HG03521 (cell line): ENCODE results near the gene HOXA6.

Experiments used
- ATAC-seq: cut with Tn5 transposase; IDR thresholded peaks from one replicate; pipeline ENCODE4 v1.9.1; 2021; ENCODE audit warnings: mild to moderate bottlenecking, moderate library complexity; ENCODE audit not compliant: unreplicated experiment

The HOXA6 gene

DNA sequence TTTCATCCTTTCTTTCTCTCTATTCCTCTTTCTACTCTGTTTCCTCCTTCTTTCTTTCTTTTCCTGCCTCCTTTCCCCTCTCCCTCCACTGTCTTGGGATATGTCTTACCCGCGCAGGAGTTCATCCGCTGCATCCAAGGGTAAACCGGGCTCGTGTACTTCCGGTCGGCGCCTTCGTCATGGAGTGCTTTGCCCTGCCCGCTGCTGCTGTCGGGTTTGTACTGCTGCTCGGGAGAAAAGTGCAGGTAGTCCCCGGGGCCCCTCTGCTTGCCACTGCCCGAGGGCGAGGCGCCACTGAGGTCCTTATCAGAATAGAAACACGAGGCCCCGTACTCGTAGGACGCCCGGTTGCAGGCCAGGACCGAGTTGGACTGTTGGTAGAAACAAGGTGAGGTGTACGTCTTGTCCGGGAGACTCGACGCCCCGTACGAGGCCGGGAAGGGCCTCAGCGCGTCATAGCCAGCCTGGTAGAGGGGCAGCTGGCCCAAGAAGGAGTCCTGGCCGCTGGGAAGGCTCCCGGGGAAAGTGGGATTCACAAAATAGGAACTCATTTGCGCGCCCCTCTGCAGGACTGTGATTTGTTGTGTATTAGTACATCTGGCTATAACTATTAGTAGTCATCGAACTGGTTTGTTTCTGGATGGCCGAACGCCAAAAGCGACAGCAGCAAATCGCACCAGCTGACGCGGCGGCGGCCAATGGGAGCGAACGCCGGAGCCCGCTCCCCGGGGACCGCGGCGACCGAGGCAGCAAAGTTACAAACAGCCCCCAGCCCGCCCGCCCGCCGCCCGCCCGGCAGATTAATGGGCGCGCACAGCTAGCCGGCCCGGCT lies at the start of gene HOXA6:
TSS of gene HOXA6 (minus strand) at position 576 of the 832 bp plus-strand sequence. CDS start at position 551, 25 bp downstream.
- ATAC-seq = no peak

DNA sequence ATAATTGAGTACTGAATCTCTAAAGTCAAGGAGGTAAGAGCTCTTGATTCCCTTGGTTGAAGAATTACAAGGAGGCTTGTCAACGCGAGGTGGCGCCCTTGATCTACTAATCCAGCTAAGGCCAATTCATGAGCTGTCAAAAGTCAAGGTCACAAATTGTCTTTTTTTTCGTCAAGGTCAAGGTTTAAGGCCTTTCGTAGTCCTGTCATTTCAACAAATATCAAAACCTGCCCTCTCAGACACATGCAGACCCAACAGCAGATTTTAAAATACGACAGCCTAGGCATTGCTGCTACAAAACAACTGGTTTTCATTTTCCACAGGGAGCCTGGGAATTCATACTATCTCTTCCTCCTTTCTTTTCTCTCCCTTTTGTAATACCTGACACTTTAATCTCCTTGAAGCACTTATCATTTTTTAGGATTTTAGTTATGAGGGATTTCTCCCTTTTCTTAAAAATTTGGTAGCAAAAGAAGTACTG lies 48.8 kb upstream of the HOXA6 start:
- no peak for ATAC-seq

DNA sequence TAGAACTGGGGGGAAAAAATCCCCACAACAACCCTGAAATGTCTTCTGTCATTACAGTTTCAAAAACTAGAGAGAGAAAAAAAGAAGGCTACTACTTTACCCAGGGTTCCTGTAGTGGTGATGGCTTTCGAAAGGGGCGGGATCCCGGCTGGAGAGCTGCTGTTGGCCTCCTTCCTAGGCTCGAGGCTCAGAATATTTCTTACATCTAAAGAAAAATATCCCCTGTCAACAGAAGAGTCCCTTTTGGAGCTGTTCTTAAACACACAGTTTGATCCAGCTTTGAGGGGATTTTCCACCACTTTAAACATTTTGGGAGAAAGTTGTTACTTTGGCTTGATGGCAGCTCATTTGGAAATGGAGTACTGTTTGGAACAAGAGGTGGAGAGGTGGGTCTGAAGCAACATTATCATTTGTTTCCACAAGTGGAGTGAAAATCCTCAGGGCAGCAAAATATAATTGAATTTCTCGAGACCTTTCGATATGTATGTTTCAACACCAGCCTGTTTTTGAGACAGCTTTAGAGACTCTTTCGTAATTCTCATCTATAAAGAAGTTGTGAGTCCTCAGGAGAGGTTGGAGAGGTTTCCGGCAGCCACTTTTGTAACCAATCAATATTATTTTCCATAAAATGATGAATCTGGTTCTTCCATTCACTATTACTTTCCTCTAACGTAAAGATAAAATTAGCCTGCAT lies 47.3 kb upstream of the HOXA6 start:
- ATAC-seq = no peak

DNA sequence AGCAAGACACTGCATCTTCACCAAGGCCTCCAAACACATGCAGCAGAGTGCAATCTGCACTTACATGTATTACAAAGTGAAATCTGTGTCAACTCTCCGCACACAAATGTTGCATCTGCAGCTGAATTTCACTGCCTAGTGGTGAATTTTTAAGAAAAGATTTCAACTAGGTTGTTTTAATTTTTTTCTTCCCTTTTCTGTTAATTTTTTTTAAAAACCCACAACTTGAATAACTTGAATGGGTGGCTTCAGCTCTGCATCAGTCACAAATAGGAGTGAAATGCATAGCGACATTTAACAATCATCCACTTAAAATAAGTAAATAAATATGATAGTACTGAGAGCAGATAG lies 46.4 kb upstream of the HOXA6 start:
- ATAC-seq = no peak

DNA sequence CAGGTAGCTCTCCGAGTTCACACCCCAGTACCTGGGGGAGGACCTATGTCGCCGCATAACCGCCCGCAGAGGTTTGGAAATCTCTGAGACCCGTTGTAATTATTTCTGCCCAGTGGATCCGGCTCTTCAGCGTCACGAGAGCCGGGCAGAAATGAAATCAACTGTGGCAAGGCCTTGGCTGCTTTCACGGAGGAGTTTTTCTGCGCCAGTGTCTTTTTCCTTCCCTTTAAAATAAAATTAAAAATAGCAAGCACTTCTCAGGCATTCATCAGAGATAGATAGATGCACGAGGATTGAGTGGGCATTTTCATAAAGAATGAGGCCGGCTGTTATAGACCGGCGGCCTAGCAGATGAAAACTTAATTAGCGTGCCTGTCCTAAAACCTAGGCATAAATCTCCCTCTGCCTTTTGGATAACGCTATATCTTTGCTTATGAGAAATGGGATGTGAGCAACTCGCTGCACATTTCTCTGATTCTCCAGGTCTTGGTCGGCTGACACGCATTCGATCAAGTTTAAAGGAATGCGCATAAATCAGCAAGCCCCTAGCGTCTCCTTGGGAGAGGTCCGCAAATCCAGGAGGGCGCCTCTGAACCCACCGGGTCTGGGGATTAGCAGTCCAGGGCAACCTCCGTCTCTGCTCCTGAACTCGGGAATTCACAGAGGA lies 45.9 kb upstream of the HOXA6 start:
- ATAC-seq = no peak

DNA sequence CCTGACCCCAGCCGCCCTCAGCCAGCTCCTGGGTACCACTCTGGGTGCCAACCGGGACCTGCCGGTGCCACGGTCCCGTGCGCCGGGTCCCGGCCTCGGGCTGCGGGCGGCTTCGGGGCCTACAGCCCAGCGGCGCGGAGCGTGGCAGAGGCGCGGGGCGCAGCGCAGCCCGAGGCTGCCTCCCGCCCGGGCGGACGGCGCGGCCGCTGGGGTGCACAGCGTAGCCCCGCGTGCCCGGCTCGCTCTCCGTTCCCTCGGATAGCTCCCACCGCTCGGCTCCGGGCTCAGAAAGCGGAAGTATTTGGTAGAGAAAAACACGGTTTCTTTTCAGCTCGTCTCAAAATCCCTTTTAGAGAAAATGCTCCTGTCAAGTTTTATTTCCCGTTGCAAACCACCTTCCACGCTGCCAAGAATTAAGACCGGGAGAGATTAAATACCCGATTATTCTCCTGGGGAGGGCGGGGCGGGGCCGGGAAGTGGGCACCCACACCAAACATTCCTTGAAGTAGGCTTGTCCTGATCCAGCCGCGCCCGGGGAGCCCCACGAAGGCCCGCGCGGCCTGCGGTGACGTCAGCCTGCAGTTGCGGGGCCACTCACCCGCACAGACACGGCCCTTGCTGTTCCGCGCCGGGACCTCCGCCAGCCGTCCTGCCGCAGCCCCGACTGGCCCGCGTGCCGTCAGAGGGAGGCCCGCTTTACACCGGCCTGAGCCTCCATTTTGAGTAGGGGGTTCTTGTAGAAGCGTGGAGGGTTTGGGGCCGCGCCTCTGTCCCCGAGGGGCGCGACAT lies 45.2 kb upstream of the HOXA6 start:
- ATAC-seq = no peak

DNA sequence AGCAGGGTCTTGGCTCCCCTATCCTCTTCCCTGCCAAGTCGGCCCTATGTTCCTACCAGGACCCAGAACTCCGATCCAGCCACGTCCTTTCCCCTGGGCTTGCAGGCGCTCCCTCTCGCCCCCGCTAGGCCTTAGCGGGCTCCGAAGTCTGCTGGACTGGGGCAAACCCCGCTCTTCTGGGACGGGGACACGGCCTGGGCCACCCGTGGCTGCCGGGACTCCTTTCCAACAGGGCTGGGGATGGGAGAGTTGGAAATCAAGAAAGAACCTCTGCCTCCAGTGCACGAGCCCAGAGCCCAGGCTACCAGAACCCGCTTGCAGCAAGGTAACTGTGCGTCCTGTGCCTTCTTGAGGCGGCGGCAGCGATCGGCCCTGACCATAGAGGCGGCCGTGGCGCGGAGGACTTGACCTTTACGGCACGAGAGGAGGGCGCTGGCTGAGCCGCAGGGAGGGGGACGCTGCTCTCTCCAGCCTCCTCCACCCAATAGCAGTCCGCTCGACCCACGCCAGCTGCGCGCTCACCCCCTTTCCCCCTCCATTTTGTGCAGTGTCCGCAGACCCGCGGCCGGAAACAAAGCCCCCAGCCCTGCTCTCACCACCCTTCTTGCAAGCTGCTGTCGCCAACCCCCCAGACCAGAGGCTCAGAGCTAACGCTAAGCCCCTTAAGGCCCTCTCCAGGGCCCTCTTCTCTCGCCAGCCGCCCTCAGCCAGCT lies 44.4 kb upstream of the HOXA6 start:
- ATAC-seq = no peak

DNA sequence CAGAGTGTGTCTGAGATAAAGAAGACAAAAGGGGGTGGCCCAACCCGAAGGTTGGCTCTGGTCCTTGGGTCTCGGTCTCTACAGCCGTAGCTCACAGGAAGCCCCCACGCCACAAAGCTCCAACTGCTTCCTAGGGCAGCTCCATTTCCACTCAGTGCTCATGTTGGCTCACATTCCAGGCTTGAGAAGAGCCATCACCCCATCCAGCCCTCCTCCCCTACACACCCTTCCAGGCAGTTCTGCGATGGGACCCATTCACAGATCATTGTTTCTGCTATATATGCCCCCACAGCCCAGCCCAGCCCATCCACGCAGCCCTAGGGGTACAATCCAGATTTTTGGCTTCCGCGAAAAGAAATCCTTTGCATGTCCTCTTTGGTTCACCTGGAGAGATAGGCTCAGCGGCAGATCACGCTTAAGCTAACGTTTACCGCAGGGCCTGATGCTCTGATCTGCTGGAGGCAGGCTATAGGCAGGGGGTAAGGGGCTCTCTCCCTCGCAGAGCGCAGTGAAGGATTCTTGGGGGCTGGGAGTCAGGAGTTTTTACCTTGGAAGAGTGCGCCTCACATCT lies 43.7 kb upstream of the HOXA6 start:
- no peak for ATAC-seq

DNA sequence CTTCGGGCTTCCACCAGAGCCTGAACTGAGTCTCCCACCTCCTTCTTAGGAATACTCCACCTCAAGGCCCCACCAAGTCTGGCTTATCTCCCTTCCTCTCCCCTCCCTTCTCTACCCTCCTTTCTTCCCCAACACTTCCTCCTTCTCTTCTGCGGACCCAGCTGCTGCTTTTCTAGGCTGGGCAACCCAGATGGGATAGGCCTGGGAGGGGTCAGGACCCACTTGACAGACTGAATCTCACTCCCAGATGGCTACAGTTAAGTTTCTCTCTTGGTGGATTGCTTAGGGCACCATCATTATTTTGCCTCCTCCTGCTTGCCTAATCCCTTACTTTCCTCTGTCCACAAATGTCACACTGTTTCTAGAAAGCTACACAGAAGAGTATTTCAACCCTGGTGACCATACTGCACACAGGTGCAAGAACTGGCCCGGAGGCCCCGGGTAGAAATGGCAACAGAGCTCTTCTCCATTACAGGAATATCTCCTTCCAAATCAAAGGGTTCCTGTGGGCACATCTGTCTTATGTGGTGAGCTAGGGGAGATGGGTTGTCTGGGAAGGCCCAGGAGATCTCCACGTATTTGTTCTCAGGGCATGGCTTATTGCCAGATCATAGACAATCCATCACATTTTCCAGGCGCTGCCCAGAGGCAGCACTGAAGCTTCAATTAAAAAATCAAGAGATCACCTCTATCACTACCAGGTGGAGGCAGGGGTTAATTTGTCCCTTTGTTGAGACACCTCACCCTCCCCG lies 42.6 kb upstream of the HOXA6 start:
- no peak for ATAC-seq

DNA sequence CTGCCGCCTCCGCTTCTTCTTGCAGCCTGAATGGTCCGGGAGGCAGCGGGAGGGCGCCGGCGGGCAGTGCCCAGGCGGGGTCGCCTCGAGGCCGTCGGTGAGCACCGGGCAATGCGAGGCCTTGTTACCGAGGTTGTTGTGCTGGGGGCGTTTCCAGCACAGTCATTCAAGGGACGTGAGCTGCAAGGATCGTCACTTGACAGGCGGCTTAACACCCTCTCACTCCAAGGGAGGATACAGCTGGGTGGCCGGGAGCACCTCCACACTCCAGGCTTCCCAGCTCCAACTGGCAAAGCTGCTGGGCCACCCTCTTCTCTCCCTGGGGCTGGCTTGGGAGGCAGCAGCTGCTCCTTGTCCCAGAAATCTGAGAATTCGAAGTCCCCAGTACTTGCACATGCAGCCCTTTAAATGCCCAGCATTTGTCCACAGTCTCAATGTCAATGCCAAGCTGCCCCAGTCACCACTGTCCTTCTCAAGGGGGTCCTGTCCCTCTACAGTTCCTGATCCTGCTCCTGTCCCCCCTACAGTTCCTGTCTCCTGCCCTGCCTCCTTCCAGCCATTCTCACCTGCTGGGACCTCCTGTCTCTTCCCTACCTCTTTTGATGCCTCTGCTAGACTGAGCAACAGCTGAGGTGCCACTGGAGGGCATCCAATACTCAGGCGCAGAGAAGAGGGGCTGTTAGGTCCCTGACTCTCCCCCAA lies 41.9 kb upstream of the HOXA6 start:
- no peak for ATAC-seq

DNA sequence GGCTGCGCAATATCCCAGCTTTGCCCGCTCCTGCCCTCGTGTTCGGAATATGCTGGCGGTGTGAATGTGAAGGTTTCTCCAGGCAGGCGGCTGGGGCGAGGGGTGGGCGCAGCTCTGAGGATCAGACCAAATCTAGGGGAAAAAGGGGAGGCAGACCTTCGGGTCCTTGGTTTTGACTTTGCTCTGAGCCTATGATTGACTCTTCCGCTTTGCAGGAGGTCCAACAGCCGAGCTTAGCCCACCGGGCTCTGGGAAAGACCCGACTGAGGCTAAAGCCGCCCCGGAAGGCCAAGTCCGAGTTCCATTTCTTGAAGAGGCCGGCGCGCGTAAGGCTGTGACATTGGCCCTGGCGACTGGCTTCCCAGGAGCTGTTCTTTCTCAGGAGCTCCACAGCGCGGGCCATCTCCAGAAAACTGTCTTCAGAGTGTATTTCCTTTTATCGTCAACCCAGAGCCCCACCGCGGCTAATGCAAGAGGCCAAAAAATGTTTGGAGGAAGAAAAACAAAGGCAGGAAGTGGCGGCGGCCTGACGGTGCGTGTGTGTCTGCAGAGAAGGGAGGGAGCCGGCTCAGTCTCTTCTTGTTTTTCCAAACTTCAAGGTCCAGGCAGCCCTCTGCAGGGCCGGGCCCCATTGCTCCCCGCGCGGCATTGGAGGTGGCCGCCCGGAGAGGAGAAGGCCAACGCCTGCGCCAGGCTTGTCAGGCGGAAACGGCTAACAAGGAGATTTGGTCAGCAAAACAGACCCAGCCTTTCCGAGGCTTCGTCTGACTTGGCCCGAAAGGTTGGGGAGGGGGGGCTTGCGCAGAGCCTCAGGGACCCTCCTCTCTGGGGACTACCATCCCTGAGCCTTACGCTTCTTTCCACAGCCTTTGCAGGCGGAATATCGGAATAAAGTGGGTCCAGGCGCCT lies 41.1 kb upstream of the HOXA6 start:
- ATAC-seq = no peak

DNA sequence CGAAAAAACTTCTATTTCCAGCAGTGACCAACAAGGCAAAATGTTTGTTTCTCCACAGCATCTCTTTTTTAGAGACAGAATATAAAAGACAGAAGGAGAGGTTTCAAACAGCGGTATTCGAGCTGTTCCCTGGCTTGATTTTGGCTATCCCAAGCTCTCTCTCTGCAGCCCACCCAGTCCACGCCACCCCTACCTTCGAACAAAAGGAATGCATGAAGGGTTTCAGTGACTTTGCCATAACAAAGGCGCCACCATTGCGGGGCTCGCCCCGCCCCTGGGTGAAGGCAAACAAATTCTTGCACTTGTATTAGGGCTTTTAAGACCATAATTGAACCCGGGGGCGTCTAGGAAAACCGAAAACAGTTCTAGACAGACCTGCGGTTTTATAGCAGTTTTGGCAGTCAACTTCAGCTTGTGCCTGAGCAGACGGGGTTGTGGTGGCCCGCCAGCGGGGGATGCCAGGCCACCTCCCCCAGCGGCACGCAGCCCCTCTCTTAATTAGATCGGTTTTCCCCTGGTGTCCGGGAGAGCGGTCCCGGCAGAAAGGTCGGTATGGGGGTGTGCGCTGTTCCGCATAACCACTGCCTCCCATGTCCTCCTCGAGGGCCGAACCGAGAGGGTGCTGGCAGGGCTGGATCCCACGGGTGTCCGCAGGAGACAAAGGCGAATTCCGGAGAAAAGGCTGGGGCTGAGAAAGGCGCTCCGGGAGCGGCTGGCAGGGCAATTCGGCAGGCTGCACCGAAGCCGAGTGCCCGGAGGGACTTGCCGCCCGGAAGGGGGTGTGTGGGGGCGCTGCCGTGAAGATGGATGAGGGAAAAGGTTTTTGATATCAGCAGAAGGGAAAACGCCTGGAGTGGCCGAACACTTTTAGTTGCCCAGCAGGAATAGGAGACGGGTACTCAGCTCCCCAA lies 40.2 kb upstream of the HOXA6 start:
- ATAC-seq = no peak

DNA sequence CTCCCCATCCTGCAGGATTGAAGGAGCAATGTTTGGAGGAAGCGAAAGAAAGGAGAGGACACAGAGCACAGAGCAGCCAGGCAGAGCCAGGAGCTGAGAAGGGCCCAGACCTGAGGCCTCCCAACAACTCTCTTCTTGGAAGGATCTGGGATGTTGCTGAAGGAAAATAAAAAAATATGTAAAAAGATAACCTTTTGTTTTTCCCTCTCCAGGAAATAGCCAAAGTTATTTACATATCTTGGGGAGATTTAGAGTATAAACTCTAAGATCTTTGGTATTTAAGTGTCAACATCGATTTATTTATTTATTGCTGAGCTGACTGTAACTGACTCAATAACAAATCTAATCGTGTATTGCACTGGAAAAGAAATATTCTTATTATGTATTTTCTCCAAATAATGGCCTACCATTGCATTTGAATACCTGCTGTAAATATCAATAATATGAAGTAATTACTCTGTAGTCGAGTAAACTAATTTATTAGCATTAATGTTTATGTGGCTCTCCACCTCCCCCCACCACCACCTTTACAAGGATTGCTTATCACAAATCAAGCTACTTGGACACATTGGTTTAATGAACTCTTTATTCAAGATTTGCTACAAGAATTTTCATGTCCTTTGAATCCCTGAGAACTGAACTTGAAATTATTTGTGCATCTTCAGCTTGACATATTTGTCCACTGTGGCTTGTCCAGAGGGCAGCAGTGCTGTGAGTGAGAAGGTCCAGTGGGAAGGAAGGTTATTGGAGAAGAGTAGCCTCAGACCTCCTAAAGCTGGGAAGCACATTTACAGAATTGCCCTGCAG lies 39.3 kb upstream of the HOXA6 start:
- no peak for ATAC-seq

DNA sequence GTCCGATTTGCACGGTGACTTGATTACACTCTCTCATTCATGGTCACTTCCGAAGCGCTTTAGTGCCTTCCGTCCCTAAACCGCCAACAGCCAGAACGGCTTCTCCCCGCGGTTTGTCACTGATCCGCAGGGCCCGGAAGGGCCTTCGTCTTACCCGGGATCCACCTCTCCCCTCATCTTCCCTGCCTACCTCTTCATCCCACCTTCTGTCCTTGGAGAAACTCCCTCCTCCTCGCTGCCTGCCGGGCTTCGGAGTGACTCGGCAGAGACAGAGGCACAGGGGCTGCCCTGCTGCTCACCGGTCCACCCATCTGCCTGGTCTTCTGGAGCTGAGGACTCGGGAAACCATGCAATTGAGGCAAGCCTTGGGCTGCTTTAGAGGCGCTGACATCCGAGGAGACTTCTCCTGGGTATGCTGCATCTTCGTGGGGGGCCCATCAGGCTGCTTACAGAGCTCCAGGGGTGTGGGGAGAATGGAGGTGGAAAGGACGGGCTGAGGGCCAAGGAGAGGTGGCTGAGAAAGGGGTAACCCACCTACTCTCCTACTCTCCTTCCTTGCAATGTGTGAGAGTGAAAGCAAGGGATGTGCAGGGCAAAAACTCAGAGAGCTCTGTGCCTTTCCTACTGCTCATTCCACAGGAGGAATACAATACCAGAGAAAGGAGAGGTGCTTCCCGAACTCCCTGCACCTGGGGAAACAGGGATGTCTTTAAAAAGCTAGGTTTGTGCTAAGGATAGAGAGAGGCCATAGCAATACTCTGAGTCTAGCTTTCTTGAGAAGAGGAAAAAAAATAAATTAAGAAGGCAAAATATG lies 38.5 kb upstream of the HOXA6 start:
- no peak for ATAC-seq
